GM12891 (cell line): ENCODE measurements around the gene ELOVL1.

Source experiments
- POLR2A ChIP-seq: IDR thresholded peaks from 2 replicates; pipeline ENCODE4 v1.6.1; 2011; ENCODE audit warnings: low read depth, low read length, control low read depth
- POLR2AphosphoS5 ChIP-seq: IDR thresholded peaks from 2 replicates; pipeline ENCODE4 v1.6.1; 2011; ENCODE audit warnings: low read depth, low read length, control low read depth
- POU2F2 ChIP-seq: IDR thresholded peaks from 2 replicates; pipeline ENCODE4 v1.6.1; 2011; ENCODE audit warnings: low read depth, mild to moderate bottlenecking, control low read depth, low read length, moderate library complexity
- SPI1 ChIP-seq: IDR thresholded peaks from 2 replicates; pipeline ENCODE4 v1.6.1; 2011; ENCODE audit warnings: low read depth, low read length, control low read depth
- TAF1 ChIP-seq: IDR thresholded peaks from 2 replicates; pipeline ENCODE4 v1.6.1; 2011; ENCODE audit warnings: low read depth, low read length, control low read depth

DNA sequence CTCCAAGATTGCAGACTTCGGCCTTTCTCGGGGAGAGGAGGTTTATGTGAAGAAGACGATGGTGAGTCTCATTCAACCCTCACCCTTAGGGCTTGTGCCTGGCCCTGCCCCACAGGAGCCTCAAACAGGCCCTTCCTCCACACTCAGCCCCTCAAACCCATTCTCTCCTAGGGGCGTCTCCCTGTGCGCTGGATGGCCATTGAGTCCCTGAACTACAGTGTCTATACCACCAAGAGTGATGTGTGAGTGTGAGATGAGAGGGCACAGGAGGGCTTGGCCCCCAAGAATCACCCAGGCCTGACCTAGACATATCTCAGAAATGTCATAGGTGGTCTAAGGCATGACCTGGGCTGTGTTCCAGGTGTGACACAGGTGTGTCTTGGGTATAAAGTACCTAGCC lies 48.5 kb downstream of the ELOVL1 start:
- no peak for TF ChIP-seq POLR2A
- no peak for TF ChIP-seq POLR2AphosphoS5
- no peak for TF ChIP-seq POU2F2
- TF ChIP-seq TAF1, result no peak
- no peak for TF ChIP-seq SPI1
